Measurements from ENCODE around the gene MRC2.
"Not testable (repeated sequence)": the region's sequence is repeated elsewhere in the genome, so short reads cannot be mapped to it uniquely, and the experiment has no call there.

MRC2 gene

DNA sequence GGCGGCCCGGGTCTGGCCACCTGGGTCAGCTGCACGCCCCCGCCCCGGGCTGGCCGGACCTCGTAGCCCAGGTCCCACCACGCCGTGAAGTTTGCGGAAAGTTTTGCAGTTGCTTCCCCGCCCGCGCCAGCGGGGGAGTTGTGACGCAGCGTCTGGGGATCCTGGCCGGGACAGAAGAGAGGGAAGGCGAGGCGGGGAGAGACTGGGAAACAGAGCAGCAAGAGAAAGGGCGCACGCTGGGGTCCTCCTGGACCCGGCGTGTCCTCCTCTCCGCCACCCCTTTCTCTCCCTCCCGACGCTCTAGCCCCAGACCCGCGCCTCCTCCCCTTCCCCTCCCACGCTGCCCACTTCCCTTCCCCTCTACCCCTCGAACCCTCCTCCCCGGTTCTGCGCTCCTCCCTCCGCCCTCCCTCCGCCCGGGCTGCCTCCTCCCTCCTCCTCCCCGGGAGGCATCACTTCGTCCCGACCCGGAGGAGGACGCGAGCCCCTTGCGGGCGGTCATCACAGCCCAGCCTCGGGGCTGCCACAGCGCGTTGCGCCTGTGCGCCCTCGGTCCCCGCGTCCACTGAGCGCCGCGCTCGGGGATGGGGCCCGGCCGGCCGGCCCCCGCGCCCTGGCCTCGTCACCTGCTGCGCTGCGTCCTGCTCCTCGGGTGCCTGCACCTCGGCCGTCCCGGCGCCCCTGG, at the start of gene MRC2:
Gene MRC2 (plus strand): TSS at position 452 of the 685 bp plus-strand sequence. CDS start 133 bp downstream, at position 585.
- no peak for DNase-seq (ENCODE audit: low read depth)

- no peak for DNase-seq (ENCODE audit: low read depth)
These were observed 48.5 kb upstream of the MRC2 start for GRCh38 chr17:62578757-62579487.

GRCh38 chr17:62580947-62581346, 46.5 kb upstream of the MRC2 start:
- no peak for DNase-seq (ENCODE audit: low read depth)

GRCh38 chr17:62581764-62582163, 45.7 kb upstream of the MRC2 start:
- no peak for DNase-seq (ENCODE audit: low read depth)

DNA sequence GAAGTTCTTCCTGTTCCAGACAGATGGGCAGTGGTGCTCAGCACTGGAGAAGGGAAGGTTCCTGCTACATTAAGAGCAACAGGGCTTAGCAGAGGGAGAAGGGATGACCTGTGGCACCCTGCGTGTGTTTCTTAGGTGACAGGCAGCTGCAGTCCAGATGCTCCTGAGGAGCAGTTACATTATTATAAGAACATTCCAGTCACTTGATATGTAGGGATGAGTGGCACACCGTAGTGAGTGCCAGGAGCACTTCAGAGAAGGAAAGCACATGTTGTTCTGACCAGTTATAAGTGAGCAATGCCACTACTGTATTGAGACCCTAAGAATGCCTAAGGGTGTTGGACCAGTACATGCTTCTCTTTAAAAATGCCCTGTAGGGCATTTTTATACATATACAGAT, 39.9 kb upstream of the MRC2 start:
- DNase-seq (ENCODE audit: low read depth), result no peak

GRCh38 chr17:62588109-62588508, 39.4 kb upstream of the MRC2 start:
- DNase-seq (ENCODE audit: low read depth), result no peak

- DNase-seq (ENCODE audit: low read depth), result no peak
These were observed 36.1 kb upstream of the MRC2 start for GRCh38 chr17:62591333-62591732.

GRCh38 chr17:62591822-62592221, 35.6 kb upstream of the MRC2 start:
- DNase-seq (ENCODE audit: low read depth), result not testable (repeated sequence)

DNA sequence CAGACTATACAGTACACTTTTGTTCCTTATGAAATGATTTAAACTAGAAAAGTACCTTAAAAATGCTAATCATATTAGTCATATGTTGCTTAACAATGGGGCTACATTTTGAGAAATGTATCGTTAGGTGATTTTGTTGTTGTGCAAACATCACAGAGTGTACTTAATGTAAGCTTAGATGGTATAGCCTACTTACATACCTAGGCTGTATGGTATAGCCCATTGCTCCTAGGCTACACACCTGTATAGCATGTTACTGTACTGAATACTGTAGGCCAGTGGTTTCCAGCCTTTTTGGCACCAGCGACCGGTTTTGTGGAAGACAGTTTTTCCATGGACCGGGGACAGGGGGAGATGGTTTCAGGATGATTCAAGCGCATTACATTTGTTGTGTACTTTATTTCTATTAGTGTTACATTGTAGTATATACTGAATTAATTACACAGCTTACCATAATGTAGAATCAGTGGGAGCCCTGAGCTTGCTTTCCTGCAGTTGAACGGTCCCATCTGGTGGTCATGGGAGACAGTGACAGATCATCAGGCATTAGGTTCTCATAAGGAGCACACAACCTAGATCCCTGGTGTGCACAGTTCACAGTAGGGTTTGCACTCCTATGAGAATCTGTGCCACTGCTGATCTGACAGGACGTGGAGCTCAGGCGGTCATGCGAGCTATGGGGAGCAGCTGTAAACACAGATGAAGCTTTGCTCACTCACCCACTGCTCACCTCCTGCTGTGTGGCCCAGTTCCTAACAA, 35.0 kb upstream of the MRC2 start:
- DNase-seq (ENCODE audit: low read depth), result no peak

GRCh38 chr17:62595484-62595883, 32.0 kb upstream of the MRC2 start:
- DNase-seq (ENCODE audit: low read depth), result no peak

DNA sequence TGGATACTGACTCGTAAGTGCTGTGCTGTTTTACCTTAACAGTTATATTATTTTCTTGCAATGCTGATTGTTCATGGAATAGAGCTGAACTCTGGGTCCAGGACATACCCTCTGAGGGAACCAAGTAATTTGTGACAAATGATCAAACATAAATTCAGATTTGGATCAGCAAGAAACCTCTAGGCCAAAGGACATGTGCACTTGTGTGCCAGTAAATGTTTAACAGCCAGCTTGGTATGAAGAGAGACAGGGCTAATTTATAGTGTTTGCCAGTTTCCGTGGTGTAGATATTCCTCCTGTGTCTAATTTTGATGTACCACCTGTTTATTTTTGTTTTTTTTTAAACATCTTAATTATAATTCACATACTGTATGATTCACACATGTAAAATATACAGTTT, 30.8 kb upstream of the MRC2 start:
- DNase-seq (ENCODE audit: low read depth), result no peak

DNA sequence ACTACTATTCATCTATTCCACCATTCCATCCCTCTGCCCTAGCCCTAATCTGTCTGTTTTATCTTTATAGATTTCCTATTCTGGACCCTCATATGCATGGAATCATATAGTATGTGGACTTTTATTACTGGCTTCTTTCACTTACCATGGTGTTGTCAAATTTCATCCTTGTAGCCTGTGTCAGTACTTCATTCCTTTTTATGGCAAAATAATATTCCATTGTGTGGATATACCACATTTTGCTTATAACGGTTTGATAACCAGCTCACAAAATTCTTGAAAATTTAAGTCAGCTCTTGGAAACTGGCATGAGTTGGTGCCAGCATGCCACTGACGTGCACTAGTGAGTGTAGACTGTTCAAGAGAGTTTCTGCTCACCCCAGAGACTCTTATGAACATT, 30.3 kb upstream of the MRC2 start:
- DNase-seq (ENCODE audit: low read depth), result no peak

GRCh38 chr17:62597920-62598319, 29.6 kb upstream of the MRC2 start:
- DNase-seq (ENCODE audit: low read depth), result no peak

DNA sequence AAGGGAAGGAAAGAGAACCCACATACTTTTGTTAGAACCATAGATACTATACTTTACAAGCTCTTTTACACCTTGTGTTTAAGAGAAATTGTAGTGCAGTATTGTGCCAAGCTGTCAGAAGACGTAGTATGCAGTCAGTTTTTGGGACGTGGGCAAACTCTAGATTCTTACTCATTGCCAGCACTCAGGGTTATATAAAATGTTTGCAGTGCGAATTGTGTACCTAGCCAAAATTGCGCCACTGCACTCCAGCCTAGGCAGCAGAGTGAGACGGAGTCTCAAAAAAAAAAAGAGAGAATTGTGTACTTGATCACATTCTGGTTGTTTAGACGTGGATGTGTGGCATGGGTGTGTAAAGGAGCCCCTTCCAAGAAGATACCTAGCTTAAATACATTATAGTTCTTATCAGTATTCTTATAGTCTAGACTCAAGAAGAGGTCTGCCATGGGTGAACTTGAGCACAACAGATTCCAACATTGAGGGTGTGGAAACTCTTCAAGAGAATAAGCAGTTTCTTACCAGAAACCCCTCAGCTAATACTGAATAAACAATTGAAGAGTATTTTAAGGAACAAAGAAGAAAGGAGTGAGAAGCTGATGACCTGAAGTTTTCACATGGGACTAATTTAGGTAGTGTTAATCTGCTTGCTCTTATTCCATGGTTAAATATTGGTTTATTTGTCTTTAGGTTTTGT, 27.4 kb upstream of the MRC2 start:
- DNase-seq (ENCODE audit: low read depth), result no peak

GRCh38 chr17:62600805-62601204, 26.7 kb upstream of the MRC2 start:
- DNase-seq (ENCODE audit: low read depth), result no peak

GRCh38 chr17:62601471-62601870, 26.0 kb upstream of the MRC2 start:
- DNase-seq (ENCODE audit: low read depth), result no peak

DNA sequence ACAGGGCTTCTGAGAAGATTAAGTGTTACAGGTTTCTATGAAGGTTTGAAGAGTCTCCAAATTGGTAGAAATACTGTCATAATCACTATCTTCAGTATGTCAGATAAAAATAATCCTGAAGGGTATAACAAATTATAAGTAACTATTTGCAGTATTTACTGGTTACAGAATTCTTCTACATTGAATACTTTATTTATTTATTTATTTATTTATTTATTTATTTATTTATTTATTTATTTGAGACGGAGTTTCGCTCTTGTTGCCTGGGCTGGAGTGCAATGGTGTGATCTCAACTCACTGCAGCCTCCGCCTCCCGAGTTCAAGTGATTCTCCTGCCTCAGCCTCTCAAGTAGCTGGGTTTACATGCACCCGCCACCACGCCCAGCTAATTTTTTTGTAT, 23.7 kb upstream of the MRC2 start:
- not testable (repeated sequence) for DNase-seq (ENCODE audit: low read depth)

DNA sequence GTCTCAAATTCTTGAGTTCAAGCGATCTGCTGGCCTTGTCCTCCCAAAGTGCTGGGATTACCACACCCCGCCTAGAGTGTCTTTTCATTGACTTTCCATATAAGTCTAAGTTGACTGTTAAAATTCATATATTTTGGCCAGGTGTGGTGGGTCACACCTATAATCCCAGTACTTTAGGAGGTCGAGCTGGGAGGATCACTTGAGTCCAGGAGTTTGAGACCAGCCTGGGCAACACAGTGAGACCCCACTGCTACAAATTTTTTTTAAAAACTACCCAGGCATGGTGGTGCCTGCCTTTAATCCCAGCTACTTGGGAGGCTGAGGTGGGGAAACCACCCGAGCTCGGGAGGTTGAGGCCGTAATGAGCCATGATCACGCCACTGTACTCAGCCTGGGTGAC, 21.9 kb upstream of the MRC2 start:
- no peak for DNase-seq (ENCODE audit: low read depth)

DNA sequence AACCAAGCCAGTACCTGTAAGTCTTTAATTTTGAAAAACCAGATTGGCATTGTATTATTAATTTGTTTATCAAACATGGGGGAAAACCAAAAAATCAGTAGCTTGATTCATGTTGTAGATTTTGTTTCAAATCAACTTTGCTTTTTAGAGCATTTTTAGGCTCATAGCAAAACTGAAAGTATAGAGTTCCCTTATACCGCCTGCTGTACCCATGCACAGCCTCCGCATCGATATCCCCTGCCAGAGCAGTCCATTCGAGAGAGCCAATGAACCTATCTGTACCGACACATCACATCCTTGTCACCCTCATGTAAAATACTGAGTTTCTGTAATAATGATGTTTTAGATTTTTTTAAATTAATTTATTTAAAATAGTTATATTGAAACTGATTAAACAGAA, 16.2 kb upstream of the MRC2 start:
- no peak for DNase-seq (ENCODE audit: low read depth)

DNA sequence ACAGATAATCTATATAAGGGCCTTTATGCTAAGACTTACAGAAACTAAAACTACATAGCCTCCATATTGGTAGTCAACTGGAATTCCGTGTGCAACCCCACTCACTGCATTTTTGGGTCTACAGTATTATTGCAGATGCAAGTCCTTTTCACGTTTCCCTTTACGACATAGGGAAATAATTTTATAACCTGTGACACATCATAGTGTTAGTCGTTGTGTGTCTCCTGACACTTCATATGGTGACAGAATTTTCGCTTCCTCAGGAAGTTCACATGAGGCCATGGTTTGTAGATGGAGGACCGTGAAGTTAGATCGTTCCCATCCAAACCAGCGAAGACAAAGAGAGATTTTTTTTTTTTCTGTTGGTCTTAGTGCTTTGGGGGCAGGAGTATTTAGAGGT, 15.7 kb upstream of the MRC2 start:
- no peak for DNase-seq (ENCODE audit: low read depth)

DNA sequence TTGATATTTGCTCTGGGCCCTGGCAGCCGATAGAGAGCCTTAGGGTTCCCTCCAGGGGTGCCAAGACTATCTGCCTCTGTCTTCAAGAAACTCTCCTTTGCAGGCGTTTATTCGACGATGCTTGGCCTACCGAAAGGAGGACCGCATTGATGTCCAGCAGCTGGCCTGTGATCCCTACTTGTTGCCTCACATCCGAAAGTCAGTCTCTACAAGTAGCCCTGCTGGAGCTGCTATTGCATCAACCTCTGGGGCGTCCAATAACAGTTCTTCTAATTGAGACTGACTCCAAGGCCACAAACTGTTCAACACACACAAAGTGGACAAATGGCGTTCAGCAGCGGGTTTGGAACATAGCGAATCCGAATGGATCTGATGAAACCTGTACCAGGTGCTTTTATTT, 15.2 kb upstream of the MRC2 start:
- DNase-seq (ENCODE audit: low read depth), result not testable (repeated sequence)

- not testable (repeated sequence) for DNase-seq (ENCODE audit: low read depth)
These were observed 14.4 kb upstream of the MRC2 start for GRCh38 chr17:62613095-62613494.
